ENCODE results near the gene ITM2A. TPM values are rescaled to one million over a fixed set of nuclear protein-coding genes. Genes with fewer than 3 reads are reported as not detected.

ITM2A gene
- total RNA-seq, 4 donors from 2014 or later: 39.5 to 106 (median 43.4) TPM

DNA sequence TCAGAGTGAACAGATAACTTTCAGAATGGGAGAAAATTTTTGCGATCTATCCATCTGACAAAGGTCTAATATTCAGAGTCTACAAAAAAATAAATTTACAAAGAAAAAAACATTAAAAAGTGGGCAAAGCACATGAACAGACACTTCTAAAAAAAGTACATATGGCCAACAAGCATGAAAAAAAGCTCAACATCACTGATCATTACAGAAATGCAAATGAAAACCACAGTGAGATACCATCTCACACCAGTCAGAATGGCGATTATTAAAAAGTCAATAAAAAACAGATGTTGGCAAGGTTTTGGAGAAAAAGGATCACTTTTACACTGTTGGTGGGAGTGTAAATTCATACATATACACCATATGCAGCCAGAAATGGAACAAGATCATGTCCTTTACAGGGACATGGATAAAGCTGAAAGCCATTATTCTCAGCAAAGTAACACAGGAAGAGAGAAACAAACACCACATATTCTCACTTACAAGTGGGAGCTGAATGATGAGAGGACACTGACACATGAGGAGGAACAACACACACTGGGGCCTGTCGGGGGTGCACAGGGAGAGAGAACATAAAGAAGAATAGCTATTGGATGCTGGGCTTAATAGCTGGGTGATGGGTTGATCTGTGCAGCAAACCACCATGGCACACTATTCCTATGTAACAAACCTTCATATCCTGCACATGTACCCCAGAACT is 41.6 kb upstream of the ITM2A start:
- DNase-seq (ENCODE audit: low spot score) (no peak), ATAC-seq (ENCODE audit: low FRiP score) (no peak)
- TF ChIP-seq, protein P1, sequence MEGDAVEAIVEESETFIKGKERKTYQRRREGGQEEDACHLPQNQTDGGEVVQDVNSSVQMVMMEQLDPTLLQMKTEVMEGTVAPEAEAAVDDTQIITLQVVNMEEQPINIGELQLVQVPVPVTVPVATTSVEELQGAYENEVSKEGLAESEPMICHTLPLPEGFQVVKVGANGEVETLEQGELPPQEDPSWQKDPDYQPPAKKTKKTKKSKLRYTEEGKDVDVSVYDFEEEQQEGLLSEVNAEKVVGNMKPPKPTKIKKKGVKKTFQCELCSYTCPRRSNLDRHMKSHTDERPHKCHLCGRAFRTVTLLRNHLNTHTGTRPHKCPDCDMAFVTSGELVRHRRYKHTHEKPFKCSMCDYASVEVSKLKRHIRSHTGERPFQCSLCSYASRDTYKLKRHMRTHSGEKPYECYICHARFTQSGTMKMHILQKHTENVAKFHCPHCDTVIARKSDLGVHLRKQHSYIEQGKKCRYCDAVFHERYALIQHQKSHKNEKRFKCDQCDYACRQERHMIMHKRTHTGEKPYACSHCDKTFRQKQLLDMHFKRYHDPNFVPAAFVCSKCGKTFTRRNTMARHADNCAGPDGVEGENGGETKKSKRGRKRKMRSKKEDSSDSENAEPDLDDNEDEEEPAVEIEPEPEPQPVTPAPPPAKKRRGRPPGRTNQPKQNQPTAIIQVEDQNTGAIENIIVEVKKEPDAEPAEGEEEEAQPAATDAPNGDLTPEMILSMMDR (IDR thresholded peaks at IDR 0.05): no peak

DNA sequence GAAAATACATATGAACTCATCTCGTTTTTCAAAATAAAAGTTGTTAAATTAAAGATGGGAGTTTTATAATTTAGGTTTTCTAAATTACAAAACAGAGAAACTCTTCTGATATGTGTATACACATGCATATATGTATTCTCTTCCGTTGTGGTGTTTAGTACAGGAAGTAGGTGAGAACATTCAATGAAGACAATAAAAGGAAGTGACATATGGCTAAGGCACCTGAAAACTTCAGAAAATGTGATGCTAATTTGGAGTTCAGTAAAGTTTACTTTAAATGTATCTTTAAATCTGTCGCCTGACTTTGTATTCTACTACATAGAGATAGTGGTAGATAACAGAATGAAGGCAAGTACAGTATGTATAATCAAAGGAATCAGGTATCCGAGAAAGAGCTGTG is 33.5 kb upstream of the ITM2A start:
- TF ChIP-seq, protein P1 (IDR thresholded peaks at IDR 0.05): no peak
- ATAC-seq (ENCODE audit: low FRiP score) (no peak), DNase-seq (ENCODE audit: low spot score) (no peak)

DNA sequence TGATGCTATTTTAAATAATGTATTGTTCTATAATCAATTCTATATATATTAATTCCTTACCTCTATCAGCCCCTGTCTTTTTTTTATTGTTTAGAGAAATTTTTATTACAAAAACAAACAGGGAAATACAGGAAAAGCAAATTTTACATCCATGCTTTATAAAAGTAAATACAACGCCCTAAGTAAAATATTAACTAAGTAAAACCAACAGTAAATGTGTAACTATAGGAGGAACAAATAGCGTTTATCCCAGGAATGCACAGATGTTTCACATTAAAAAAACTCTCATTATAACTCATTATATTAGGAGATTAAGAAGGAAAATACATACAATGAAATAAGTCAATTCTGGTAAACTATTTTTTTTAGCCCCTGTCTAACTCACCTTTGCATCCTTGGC is 8.2 kb upstream of the ITM2A start:
- TF ChIP-seq, protein P1 (IDR thresholded peaks at IDR 0.05): no peak
- no peak for ATAC-seq (ENCODE audit: low FRiP score)
- DNase-seq (ENCODE audit: low spot score): no peak

DNA sequence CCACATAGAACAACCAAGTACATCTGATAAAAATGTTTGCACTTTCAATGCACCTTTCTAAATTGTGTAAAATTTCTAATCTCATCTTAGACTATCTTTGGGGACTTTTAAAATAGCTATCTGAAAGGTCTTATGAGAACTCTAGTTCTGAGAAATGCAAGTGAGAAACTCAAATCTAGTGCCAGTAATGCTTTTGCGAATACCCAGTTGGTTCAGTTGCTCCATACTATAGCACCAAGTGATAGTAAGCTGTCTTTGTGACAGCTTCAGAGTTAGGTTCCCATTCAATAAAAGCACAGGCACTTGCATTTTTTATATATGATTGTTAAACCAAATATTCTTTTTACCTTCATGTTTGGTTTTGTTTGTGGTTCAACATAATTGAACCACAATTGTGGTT is 4.5 kb upstream of the ITM2A start:
- no peak for ATAC-seq (ENCODE audit: low FRiP score)
- TF ChIP-seq, protein P1 (IDR thresholded peaks at IDR 0.05): no peak
- DNase-seq (ENCODE audit: low spot score): no peak

DNA sequence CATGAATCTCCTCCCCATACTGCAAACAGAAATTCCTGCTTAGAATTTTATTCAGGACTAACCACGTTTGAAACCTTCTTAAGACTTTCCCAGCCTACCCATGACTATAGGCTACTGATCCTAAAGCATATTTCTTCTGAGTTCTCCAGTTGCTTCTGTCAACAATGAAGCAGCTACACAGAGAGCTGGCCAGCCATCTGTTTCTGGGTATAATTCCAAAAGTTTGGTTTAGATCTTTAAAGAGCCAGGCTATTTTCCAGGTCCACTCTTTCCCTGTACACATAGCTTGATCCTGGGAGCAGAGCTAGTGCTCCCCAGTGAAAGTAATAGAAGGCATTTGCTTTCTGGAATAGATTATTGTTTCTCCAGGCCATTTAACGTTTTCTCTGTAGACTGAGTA is 4.0 kb upstream of the ITM2A start:
- no peak for DNase-seq (ENCODE audit: low spot score)
- no peak for ATAC-seq (ENCODE audit: low FRiP score)
- TF ChIP-seq, protein P1 (IDR thresholded peaks at IDR 0.05): no peak

DNA sequence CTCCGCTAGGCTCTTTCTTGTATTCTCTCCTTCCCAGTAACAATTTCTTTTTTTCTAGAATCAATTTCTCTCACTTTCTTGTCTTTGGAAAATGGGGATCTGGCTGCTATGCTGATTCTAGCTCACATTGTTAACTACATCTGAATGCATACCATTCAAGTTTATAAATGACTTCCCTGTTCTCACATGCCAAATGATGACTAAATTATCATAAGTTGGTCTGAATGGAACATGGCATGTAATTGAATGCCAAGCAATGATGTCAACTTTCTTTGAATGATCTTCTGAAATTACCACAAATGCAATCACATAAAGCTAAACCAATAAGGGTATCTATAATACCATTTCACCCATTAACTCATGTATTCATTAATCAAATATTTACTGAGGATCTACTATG is 2.7 kb upstream of the ITM2A start:
- TF ChIP-seq, protein P1 (IDR thresholded peaks at IDR 0.05): no peak
- ATAC-seq (ENCODE audit: low FRiP score) (no peak), DNase-seq (ENCODE audit: low spot score) (no peak)

DNA sequence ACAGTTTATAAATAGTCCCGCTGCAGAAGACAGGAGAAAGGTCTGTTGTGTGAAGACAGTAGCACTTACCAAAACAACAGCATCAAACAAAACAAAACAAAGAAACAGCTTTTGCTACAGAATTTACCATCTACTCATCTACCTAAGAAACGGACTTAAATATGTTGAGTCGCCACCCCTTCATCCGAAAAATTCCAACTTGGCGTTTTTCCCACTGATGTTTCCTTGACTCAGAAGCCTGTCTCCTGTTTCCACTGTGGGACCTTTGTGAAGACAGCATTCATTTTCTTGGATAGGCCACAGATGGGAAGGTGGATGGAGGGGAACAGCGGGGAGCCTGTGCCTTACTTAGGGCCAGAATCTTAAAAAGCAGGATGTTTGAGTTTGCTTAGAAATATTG is 1.3 kb upstream of the ITM2A start:
- TF ChIP-seq, protein P1 (IDR thresholded peaks at IDR 0.05): no peak
- DNase-seq (ENCODE audit: low spot score) (no peak), ATAC-seq (ENCODE audit: low FRiP score) (no peak)

All from omental fat pad (tissue), 4 donors.